LHCN-M2 (cell line): ENCODE results near the gene CDC42EP3. TPM values are rescaled to one million over a fixed set of nuclear protein-coding genes. Genes with fewer than 3 reads are reported as not detected.

Experiments
- DNase-seq: peaks from one replicate; pipeline ENCODE4 v3.0.0-alpha.2; 2012; ENCODE audit warnings: low read depth
- total RNA-seq: library from RNA; depleted of rRNA; stranded (reverse); fragments of >200 nt; gene quantifications from 2 replicates; pipeline ENCODE4 v1.2.3, GENCODE V29; 2014

Gene CDC42EP3
- total RNA-seq, 1 experiment from 2014 or later, result 308 TPM

DNA sequence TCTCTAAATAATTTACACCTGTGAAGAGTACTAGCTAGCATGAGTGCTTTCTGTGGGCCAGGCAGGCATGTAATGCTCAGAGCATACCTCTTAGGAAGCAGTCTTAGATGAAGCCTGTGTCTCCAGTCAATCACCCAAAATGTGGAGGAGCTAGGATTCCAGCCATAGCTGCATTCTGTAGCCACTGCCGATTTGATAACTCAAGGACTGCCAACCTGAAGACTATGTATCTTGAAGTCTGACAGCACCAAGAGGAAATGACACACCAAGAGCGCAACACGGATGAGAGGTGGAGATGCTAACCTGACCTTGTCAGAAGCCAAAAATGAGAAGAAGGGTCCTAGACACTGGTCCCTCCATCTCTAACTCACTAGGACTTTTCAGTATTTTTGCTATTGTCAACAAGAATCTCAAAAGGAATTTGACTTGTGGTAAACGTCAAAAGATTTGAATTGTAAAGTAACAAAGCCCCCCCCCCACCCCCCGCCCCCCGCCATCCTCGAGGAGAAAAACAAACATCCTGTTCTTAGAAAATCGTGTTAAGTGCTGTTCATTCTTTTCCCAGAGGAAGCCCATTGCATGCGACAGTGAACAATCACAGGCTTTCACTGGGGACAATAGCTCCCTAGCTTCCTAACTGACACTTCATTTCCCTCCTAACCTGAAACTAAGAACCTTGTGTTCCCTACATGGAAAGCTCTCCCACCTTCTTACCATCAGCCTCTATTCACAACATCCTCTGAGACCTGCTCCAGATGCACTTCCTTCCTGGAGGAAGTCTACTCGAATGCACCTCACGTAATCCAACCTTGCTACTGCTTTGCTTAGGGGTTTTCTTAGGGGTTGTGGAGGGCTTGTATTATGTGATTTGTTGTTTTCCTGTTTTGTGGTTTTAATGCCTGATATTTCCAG lies 14.7 kb downstream of the CDC42EP3 start:
- peak; percentile 61 for DNase-seq

DNA sequence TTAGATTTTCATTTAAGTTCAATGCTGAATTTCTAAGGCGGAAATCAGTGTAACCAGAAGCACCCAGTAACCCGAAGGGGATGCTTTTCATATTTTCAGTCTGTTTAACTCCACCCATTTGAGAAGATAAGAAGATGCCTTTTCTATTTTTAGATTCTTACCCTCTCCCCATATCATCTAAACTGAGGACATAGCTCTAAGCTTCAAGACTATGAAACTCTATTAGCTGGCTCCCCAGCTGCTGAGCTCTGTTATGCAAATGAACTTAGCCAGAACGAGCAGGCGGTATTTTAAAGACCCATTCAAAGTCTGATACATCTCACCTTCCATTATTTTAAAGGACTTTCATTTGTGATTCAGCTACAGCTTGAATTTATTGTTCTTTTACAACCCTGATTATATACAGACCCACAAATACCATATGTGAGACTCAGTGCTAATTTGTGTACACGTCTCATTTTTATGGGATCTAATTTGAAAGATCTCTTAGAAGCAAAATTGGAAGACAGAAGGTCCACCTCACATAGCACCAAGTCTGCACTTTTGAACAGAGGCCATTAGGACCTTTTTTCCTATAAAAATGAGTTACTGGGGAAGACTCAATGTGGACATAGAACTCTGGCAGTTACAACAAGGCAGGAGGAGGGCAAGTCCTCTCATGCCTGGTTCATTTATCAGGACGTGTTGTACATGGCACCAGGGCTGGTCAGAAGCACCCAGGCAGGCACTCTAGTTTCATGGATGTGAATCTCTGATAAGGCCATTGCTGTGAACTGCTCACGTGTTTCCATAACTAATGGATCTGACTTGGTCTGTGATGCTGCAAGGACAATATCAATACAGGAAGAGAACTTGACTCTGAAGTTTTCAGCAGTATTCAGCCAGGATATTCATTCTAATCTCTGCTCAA lies 16.3 kb downstream of the CDC42EP3 start:
- peak; percentile 60 for DNase-seq

DNA sequence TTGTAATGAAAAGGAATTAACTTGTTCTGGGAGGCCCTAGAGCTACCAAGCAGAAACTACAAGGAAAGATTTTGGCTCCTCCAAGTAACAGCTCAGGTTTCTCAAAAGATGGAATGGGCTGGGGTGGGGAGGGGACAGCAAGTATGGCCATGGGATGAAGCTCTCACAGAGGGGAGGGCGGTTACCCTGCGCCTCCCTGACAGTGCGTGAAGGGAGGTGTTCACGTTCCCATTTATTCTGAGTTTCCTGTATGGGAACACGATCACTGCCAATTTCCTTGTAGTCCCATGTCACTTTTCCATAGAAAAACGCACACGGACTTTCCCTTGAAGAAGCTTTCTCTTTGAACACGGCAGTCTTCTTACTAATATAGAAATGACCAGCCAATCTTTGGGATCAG lies 17.0 kb downstream of the CDC42EP3 start:
- DNase-seq, result no peak

DNA sequence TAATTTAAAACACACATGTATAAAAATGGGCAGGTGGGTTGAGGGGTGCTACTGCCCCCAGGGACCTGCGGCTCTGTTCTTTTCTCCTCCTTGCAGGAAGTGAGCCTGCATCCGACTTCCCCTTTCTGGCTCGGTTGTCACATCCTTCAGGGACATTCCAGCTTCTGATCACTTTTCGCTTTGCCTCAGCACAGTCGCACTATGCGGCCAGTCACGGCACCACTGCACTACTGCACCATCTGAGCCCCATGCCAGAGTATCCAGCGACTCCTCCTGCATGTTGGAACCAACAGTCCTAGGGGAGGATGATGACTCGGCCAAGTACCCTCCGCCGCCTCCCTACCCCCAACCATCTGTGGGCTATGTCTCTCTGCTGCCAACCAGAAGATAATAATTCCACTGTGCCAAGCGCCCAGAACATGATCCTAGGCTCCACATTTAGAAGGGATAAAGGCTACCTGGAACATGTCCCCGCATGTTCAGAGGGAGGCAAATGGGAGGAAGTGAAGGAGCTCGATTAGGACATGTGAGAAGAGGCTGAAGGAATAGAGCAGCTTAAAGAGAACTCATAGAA lies 17.6 kb downstream of the CDC42EP3 start:
- peak; percentile 83 for DNase-seq

DNA sequence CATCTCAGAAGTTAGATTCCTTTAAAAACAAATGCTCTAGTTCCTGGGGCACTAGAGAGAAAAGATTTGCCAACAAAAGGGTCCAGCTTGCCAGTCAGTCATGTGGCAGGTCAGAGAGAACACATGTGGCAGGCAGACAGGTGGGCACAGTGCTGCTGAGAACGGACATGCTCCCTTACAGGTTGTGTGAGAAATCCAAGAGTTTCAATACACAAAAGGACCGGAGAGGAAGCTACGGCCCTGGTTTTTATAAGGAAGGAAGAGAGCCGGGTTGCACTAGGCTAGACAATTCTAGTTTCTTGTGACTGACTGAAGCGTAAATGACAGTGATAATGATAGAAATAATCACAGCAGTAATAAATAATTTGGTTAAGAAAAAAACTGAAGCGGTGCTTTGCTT lies 18.3 kb downstream of the CDC42EP3 start:
- DNase-seq, result no peak

DNA sequence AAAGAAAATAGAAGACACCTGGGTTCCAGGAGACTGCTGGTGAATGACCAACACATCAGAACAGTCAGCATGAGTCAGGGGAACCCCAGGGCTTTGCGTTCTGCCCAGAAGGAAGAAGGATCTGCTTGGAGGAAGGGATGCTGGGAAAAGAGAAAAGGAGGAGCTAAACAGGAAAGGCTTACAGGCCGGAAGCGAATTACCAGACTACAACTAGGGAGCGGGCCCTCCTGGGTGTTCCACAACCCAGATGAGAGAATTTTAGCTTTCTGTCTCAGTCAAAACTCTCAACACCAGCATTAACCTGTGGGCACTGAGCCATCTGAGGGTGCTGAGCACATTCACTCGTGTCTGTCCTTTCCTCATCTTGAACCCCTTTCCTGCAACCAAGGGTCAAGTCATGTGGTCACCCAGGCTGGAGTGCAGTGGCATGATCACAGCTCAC lies 19.2 kb downstream of the CDC42EP3 start:
- DNase-seq, result peak; percentile 99

DNA sequence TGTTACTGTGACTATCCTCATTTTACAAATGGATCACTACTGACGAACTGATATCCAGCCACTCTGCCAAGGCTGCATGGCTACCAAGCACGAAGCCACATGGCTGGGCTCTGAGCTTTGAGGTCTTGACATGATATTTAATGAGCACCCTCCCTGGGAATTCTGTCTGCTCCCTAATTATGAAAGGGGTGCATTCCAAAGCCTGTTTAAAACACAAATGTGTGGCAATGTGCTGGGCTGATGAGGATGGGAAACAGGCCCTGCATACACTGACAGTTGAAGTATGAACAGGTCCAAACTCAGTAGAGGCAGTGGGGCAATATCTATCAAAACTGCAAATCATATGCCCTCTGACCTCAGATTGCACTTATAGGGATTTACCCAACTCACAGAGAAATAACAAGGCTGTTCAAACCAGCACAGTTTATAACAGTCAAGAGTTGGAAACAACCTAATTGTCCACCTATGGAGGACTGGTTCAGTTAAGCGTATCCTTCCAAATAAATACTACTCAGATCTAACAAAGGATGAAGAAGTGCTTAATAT lies 20.8 kb downstream of the CDC42EP3 start:
- no peak for DNase-seq

DNA sequence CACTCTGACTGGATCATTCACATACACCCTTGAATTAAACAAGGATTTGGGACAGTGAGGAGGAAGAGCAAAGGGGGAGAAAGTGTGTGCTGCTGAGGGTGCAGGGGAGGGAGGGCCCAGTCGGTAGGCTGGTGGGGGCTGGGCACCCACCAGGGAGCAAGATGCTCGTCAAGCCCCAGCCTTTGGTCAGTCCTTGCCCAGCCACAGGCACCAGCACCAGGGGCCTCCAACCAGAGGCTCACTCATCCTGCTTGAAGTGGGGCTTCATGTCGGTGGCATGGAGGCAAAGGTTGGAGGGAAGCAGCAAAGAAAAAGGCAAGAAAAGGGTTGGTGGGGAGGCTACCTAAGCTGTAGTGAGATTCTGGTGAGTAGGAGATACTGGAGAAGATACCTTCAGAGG lies 21.9 kb downstream of the CDC42EP3 start:
- DNase-seq, result no peak

DNA sequence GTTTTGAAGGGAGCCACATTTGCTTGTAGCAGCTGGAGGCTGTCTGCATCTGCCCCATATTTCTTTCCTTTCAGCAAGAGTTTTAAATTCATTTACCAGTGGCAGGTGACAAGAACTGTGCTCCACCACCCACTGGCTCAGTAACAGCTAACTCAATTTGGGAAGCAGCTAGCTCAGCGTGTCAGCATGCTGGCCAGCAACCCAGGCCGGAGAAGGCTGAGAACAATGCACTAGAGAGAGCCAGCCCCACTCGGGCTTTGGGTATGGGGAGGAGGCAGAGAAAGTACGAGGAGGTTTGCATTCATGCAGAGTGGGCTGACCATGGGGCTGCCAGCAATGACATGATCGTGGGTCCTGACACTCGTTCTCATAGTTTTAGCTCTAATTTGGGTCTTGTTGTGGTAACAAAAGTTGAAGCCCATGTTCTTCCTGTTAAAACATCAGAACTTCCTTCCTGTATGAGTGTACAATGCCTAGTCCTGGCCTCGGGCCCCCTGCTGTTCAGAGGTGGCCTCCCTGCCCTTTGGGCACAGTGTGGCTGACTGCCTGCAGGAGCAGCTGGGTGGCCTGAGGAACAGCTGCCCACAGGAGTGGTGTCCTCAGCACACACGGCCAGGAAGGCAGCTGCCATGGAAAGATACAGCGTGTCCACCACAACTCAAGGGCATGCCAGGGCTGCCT lies 23.0 kb downstream of the CDC42EP3 start:
- DNase-seq, result peak; percentile 98

DNA sequence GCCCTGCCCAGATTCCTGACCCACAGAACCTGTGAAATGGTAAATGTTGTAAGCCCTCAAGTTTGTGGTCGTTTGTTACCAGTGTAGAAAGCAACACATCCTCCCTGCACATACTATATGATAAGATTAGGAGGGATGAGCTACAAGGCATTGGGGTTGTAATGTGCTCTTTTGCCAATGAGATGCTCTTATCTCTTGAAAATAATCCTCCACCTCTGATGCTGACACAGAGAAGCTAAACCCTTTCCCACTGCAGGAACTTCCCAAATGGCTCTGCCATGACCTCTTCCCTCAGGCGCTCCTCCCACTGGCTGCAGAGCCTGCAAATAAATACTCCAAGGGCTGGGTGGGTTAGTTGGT lies 23.5 kb downstream of the CDC42EP3 start:
- DNase-seq, result no peak

DNA sequence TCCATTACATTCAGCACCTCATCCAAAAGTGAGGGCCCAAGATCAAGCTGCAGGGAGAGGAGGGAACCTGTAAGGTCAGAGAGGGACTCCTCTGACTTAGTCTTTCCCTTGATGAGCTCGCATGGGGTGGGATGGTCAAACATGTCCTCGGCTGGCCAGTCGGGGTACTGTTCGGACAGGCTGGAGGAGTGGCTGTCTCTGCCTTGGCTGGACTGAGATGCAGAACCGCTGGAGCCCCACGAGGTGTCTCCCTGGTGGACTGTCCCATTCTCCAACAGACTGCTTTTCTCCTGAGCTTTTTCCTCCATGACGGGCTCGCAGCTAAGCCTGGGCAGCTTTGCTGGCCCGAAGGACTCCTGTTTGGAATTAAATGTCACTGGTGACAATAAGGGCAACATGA lies 25.6 kb downstream of the CDC42EP3 start:
- DNase-seq, result no peak

DNA sequence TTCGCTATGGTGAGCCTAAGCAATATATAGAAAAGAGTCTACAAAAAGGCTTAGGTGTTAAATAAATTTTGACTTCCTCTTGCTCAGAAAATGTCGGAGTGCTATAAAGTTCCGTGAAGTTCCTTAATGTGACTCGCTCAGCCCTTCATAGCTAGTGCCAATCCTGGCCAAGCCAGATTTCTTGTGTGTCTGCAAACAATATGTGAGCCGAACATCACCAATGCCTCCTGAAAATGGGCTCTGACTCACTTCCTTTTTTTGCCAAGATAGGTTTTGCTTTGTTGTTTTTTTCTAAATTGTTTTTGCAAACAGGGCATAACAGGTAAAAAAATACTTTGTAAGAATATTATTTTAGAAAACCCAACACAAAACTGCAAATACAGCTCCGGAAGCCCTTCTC lies 26.1 kb downstream of the CDC42EP3 start:
- peak; percentile 81 for DNase-seq

DNA sequence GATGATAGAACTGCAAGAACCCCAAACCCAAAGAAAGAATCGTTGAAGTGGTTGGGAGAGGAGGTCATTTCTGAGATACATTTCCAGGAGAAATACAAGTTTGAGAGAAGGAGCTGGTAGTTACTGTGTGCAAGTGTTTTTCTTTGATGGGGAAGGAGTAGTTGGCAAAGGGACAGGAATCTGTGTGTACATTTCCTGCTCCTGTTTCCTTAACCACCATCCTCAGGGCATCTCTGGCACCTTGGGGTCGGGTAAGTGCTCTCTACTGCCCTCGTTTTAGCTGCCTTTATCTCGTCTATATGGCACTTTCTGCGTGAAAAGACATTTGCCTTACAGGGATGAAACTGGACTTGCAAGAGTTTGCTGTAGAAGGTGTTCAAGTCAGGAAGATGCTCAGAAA lies 27.3 kb downstream of the CDC42EP3 start:
- DNase-seq, result no peak

DNA sequence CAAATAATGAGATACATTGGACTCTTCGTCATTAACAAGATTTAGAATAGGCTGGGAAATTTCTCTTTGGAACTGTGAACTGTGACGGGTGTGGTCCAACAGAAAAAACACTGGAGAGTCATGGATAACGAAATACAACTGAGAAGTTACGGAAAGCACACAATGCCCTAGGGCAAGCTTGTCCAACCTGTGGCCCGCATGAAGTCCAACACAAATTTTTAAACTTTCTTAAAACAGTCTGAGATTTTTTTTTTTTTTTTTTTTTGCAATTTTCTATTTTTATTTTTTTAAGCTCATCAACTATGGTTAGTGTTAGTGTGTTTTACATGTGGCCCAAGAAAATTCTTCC lies 27.7 kb downstream of the CDC42EP3 start:
- no peak for DNase-seq

DNA sequence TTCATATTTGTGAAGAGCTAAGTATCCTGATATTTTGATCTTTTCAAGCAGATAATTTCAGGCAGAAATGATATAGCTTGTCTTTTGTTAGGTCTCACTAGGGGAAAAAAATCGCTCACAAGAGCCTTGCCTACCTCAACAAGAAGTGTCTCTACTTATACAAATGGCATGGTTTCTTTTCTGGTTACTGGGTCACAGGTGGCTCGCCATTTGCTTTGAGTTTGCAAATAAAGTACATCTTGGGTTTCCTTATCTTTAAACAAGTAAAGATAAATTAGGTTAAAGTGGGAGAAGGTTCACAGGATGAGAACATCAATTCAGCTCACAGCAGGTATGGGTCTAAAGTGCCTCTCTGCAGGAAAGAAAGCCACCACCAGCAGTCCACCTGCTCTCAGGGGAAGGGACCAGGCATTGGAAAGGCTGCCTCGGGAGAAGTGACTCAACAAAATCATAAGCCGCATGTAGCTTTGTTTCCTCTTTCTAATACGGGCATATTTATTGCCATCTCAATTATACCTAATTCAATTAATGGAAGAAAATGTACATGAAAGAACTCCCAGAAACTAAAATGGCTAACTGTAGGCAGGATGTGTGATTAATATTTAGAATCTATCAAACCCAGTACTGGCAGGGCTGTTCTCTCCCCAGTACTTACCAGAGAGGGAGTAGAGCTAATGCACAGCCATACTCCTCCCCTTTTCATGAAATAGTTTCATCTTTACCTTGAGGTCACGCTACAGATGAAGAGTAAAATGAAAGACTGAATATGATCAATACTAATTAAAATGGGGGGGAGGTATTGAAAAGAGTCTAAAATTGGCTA lies 28.3 kb downstream of the CDC42EP3 start:
- DNase-seq, result peak; percentile 10

DNA sequence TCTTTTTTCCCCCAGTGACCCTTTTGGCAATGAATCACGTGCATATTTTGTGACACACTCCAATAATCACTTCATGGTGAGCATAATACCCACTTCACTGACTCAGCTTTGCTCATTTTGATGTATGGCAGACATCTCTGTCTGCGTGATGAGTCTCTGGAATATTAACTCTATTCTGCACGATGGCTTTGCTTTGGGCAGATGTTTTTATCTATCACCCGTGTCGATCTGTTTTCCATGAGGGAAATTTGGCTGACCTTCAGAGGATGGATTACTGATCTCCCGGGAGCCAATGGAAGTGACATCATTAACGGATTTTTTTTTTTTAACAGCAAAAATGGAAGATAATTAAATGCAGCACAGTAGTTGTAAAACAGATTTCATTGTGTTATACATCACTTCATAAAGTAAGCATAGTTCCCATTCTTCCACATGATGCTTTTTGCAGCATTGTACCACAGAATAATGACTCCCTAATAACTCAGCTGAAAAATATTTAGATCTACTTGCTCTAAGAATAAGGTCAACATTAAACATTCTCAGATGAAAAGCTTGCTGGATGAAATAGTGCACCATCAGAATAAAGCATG lies 29.8 kb downstream of the CDC42EP3 start:
- peak; percentile 74 for DNase-seq

DNA sequence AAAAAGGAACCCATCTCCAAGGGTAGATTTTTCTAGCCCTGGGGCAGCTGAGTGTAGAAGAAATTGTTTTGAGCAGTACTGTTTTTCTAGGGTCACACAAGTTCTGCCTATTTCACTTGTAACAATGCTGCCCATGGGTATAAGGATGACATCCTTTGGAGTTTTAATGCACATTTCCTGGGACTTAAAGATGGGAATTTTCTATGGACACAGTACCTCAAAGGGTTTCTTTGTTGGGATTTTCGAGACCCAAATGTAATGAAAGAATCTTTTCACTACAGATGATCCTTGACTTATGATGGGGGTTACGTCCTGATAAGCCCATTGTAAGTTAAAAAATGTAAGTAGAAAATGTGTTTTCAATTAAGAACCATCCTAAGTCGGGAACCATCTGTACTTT lies 31.8 kb downstream of the CDC42EP3 start:
- peak; percentile 41 for DNase-seq

DNA sequence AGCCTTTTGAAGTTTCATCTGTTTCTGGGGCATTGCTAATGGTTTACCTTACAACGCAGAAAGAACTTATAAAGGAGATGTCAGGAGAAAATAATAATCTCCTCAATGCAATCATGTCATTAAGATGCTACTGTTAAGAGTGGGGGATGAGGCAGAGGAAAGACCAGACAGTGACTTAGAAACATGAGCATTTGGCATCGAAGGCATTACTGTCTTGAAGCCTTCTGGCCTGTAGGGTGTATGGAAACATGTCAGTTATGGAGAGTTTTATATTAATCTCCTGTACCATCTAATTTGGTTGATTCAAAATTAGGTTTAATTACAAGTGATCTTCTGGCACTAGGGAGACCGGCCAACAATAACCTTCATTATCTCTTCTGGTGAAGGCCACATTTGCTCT lies 32.5 kb downstream of the CDC42EP3 start:
- DNase-seq, result peak; percentile 50

DNA sequence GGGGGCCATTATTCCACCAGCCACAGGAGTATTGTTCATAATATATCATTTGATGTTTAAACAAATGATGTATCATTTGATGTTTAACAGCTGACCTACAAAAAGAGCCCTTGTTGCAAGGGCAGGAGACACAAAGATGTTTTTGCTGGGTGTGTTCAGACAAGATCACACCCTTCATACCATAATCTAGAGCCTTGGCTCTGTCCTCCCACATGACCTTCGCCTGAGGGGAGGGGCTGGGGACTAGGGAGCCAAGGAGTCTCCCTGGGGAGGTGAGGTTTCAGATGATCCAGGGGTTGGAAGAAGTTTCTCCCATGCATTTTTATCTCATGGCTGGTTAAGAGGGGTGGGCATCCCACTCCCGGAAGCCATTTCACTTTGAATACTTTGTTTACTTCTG lies 33.5 kb downstream of the CDC42EP3 start:
- DNase-seq, result peak; percentile 87
